Breast epithelium (tissue), 4 donors: ENCODE data around the gene CHRM5. TPM values are rescaled to one million over a fixed set of nuclear protein-coding genes. Genes with fewer than 3 reads are reported as not detected.

ENCODE experiments used
- DNase-seq, 2 donors: peaks; one replicate each; pipeline ENCODE4 v3.0.0-alpha.2; 2019; ENCODE audit warnings: low spot score in 2 of 2
- H3K27ac ChIP-seq, 2 donors: fragments of 200-600 bp; sonication (generic) in 1 of 2; one replicate each; pipeline ENCODE4 v1.5.1; 2016 to 2019; ENCODE audit warnings: mild to moderate bottlenecking in 1 of 2
- H3K27me3 ChIP-seq, 2 donors: fragments of 200-600 bp; sonication (generic) in 1 of 2; one replicate each; pipeline versions ENCODE4 v1.5.1 to v1.6.0; 2017 to 2019; ENCODE audit warnings: control low read depth in 1 of 2, mild to moderate bottlenecking in 1 of 2
- H3K36me3 ChIP-seq: fragments of 200-600 bp; one replicate; pipeline ENCODE4 v1.5.1; 2019
- H3K4me1 ChIP-seq, 2 donors: fragments of 200-600 bp; sonication (generic); one replicate each; pipeline ENCODE4 v1.5.1; 2016 to 2019; ENCODE audit warnings: control low read depth in 1 of 2
- H3K4me3 ChIP-seq, 3 donors: fragments of 200-600 bp; sonication (generic); 1 replicate in 2 of 3; 2 replicates in 1 of 3; pipeline ENCODE4 v1.5.1; 2016 to 2019; ENCODE audit warnings: mild to moderate bottlenecking in 3 of 3, moderate library complexity in 2 of 3
- H3K9me3 ChIP-seq, 2 donors: fragments of 200-600 bp; sonication (generic) in 1 of 2; one replicate each; pipeline ENCODE4 v1.5.1; 2016 to 2019; ENCODE audit warnings: control low read depth in 1 of 2
- POLR2A ChIP-seq: fragments of 450-650 bp; IDR thresholded peaks from one replicate; pipeline ENCODE4 v1.6.1; 2016; ENCODE audit warnings: antibody characterized with exemption, mild to moderate bottlenecking, moderate library complexity
- POLR2AphosphoS5 ChIP-seq, 3 donors: sonication (generic); formaldehyde crosslinking; IDR thresholded peaks; one replicate each; pipeline ENCODE4 v1.6.1; 2017; ENCODE audit warnings: antibody characterized with exemption in 3 of 3
- intact Hi-C: fragments of 100-400 bp; cut with DNase I; formaldehyde crosslinking; loops from one replicate; pipeline ENCODE4 v1.15.1; 2023; ENCODE audit warnings: low total_unique reads
- total RNA-seq, 3 donors: library from RNA; depleted of rRNA; stranded (reverse); fragments of >200 nt; gene quantifications; one replicate each; pipeline ENCODE4 v1.1.0, GENCODE V29; 2016
- TF ChIP-seq, protein P1 (sequence below), 3 donors: fragments of 450-650 bp; IDR thresholded peaks; one replicate each; pipeline ENCODE4 v1.5.1; 2016 to 2017; ENCODE audit warnings: antibody characterized with exemption in 3 of 3, mild to moderate bottlenecking in 3 of 3, moderate library complexity in 3 of 3

CHRM5 gene
- total RNA-seq, 3 donors from 2014 or later = not detected

DNA sequence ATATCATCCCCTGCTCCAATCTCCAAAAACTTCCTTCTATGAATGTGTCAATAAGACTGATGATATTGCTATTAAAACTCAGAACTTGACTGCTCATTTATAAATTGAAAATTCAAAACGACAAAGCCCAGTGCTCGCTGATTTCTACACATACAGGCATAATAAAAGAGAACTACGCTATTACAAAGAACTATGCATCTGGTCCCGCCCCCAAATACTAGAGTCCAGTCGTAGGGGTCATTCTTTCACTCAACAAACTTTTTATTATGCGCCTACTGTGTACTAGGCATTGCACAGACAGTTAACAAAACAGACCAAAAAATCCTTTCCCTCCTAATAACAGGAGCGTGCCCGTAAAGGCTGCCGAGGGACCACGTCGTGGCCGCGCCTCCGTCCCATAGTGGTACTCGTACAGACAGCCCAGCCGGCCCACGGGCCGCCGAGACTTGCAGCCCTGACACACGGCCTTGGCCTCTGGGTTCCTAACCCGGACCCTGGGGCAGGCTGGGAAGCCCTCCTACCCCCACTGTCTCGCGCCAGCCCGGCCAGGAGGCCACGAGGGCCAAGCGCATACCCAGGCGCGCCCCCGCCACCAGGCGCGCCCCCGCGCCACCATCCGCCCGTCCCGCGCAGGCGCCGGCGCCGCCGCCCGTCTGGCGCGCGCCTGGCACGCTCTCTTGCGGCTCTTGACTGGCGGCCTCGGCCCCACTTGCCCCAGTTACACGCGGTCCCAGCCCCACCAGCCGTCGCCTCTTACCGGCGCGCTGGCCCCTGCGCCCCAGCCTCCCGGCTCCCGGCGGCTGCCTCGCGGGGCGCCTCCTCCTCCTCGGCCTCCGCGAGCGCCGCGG lies 70.0 kb downstream of the CHRM5 start:
- TF ChIP-seq, protein P1, sequence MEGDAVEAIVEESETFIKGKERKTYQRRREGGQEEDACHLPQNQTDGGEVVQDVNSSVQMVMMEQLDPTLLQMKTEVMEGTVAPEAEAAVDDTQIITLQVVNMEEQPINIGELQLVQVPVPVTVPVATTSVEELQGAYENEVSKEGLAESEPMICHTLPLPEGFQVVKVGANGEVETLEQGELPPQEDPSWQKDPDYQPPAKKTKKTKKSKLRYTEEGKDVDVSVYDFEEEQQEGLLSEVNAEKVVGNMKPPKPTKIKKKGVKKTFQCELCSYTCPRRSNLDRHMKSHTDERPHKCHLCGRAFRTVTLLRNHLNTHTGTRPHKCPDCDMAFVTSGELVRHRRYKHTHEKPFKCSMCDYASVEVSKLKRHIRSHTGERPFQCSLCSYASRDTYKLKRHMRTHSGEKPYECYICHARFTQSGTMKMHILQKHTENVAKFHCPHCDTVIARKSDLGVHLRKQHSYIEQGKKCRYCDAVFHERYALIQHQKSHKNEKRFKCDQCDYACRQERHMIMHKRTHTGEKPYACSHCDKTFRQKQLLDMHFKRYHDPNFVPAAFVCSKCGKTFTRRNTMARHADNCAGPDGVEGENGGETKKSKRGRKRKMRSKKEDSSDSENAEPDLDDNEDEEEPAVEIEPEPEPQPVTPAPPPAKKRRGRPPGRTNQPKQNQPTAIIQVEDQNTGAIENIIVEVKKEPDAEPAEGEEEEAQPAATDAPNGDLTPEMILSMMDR (IDR thresholded peaks at IDR 0.05) = no peak
- peak in 1 of 3 donors; percentile 47 for TF ChIP-seq POLR2AphosphoS5 (IDR thresholded peaks at IDR 0.05)
- no peak for TF ChIP-seq POLR2A
- Histone ChIP-seq H3K4me3 (peak overlapping the region; percentile 71 to 80 (median 73)), H3K9me3 (no peaks in the 10 kb centered on the region), H3K27me3 (no peaks in the 10 kb centered on the region), H3K27ac (peak overlapping the region; percentile 90 to 98), H3K4me1 (no peaks in the 10 kb centered on the region), H3K36me3 (no peaks in the 10 kb centered on the region)
- intact Hi-C loops = no loop called here
- DNase-seq = peak in 1 of 2 donors; percentile 33

DNA sequence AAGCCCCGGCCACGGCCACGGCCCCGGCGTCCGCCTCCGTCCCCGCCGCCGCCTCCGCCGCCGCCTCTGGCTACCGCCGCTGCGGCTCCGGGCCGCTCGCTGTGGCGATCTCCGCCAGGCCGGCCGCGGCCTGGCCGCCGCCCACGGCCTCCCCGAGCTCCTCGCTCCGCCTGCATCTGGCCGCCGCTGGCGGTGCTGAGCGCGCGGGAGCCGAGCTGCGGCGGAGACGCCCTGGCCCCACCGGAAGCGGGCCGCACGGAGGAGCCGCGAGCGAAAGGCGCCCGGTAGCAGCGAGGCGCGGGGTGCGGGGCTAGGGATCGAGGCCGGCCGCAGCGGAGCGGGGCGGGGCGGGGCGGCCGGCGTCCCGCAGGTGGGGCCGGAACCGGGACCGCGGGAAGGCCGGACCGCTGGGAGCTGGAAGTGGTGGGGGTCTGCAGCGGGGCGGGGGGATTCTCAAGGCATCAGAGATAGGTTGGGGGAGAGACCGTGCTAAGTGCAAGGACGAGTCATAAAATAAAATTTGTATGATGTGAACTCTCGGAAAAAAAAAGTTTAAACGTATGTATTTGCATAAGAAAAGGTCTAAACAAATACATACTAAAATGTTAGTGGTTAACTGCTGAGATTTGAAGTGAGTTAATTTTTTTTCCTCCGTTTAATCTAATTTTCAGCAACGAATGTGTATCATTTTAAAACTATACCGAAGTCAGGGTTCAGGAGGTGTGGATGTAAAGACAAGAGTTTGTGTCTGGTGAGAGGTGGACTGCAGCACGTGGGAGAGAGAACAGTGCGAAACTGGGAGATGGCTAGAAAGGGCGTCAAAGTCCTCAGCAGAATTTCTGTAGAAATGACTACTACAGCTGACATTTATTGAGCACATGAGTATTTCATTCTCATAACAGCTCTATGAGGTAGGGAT lies 70.8 kb downstream of the CHRM5 start, which contains the start of gene AVEN:
TSS of gene AVEN (minus strand) at position 334 of the 919 bp plus-strand sequence. CDS start at position 176, 158 bp downstream.
- DNase-seq = no peak

DNA sequence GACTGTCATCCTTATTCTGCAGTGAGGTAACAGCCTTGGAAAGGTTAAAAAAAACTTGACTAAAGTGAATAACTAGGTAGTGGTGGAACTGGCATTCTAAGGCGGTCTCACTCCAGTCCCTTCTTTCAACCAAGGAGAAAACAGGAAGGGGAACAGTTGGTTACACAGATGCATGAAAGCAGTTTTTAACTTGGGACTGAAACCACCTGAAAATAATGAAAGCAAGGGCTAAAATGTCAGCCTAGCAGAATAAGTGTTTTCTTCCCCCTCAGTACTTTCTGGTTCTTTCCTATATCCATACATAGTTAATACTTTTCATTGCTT lies 71.5 kb downstream of the CHRM5 start:
- peak overlapping the region; percentile 90 to 98 for H3K27ac ChIP-seq
- no peak for TF ChIP-seq POLR2AphosphoS5 (IDR thresholded peaks at IDR 0.05)
- no peak for TF ChIP-seq POLR2A
- TF ChIP-seq, protein P1 (IDR thresholded peaks at IDR 0.05) = no peak
- peak overlapping the region in 2 of 3 donors; percentile 71 to 80 for H3K4me3 ChIP-seq
- no peaks in the 10 kb centered on the region for H3K9me3 ChIP-seq
- H3K27me3 ChIP-seq = no peaks in the 10 kb centered on the region
- no peaks in the 10 kb centered on the region for H3K4me1 ChIP-seq
- no peak for DNase-seq
- intact Hi-C loops = no loop called here
- no peaks in the 10 kb centered on the region for H3K36me3 ChIP-seq

More for the DNA sequence above, 70.8 kb downstream of the CHRM5 start, which contains the start of gene AVEN:
- intact Hi-C loops = no loop called here
- H3K4me3 ChIP-seq = peak within 1 kb of the TSS; percentile 71 to 80 (median 73)
- H3K9me3 ChIP-seq = no peaks in the 10 kb centered on the region
- H3K4me1 ChIP-seq = no peaks in the 10 kb centered on the region
- no peaks in the 10 kb centered on the region for H3K27me3 ChIP-seq
- TF ChIP-seq, protein P1 (IDR thresholded peaks at IDR 0.05) = no peak
- no peak for TF ChIP-seq POLR2AphosphoS5 (IDR thresholded peaks at IDR 0.05)
- TF ChIP-seq POLR2A = no peak
- H3K36me3 ChIP-seq = no peaks in the 10 kb centered on the region
- peak within 1 kb of the TSS; percentile 90 to 98 for H3K27ac ChIP-seq

DNA sequence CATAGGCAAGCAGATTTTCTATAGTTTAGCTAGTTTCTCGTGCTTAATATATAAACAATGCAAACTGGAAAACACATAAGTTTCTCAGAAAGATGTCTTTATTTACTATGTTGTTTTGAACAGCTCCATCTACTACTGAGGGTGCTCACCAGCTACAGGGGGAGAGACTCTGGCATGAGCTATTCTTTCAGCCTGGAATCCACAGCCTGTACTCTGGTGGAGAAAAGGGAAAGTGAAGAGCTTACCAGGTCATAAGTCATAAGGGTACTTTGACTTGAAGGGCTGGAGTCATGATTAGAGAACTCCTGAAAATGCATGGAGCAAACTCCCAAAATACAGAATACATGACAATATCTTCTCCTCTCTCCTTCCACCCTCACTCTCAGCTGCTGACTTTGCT lies 75.1 kb downstream of the CHRM5 start:
- Histone ChIP-seq H3K27me3 (no peaks in the 10 kb centered on the region), H3K9me3 (no peaks in the 10 kb centered on the region), H3K4me3 (no peak overlapping the region), H3K27ac (no peak overlapping the region), H3K36me3 (no peaks in the 10 kb centered on the region), H3K4me1 (no peaks in the 10 kb centered on the region)
- DNase-seq = no peak
- TF ChIP-seq POLR2A = no peak
- TF ChIP-seq POLR2AphosphoS5 (IDR thresholded peaks at IDR 0.05) = no peak
- TF ChIP-seq, protein P1 (IDR thresholded peaks at IDR 0.05) = no peak
- intact Hi-C loops = no loop called here
